Measurements from ENCODE around the gene ZMIZ1.

Gene ZMIZ1

DNA sequence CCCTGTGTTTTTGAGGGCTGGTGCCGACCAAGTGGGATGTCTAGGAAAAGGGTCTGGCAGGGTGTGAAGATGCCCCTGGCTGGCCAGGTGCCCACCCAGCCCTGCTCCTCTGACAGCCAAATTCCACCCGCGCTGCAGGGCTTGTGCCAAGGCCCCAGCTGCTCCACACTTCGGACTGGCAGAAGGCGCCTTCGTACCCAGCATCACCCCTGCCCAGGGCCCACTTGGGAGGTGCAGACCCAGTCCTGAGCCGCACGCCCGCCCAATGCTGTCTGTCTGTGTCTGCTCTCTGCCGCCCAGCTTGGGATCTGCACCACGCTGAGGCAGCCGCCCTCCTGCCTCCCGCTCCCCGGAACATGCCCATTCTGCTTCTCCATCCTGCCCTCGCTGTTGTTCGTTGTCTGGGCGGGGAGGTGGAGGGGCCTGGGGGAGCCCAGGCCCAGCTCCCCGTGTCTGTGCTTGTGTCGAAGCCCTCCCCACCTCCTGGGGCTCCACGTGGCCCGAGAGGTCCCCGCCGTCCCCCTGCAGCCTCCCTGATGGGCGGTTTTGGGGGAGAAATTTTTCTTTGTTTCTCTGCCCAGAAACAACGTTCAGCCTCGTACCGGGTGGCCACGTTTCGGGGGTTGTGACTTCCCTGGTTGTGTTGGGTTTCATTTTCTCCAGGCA, 241.6 kb downstream of the ZMIZ1 start:
- TF ChIP-seq POLR2AphosphoS5 (IDR thresholded peaks at IDR 0.05; ENCODE audit: low read depth, low read length) = no peak

DNA sequence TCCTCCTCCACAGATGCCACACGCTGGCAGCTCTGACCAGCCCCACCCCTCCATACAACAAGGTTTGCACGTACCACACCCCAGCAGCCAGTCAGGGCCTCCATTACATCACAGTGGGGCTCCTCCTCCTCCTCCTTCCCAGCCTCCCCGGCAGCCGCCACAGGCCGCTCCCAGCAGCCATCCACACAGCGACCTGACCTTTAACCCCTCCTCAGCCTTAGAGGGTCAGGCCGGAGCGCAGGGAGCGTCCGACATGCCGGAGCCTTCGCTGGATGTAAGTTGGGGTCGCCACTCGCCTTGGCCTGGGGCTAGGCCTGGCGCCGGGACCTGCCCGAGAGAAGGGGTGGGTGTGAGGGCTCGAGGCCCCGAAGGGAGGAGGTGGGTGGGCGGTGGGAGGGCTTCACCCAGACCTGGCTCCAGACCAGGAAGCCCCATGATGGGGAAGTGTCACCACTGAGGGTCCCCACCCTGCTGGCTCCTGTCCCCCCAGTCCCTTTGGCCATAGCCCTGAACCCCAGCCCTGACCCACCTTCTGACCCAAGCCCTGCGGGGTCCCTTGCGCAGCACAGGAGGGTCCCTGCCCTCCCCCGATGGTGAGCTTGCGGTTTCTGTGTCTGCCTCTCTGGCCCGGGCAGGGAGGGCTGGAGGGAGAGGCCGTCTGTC, 242.3 kb downstream of the ZMIZ1 start:
- TF ChIP-seq POLR2AphosphoS5 (IDR thresholded peaks at IDR 0.05; ENCODE audit: low read depth, low read length) (no peak), SIN3A (IDR thresholded peaks at IDR 0.05; ENCODE audit: borderline replicate concordance, insufficient read depth, low read length) (no peak), TAF1 (IDR thresholded peaks at IDR 0.05; ENCODE audit: borderline replicate concordance, insufficient read depth, low read length) (no peak), FOXP2 (optimal IDR thresholded peaks at IDR 0.05; ENCODE audit: borderline replicate concordance, extremely low read depth, extremely low read length, insufficient read depth) (no peak)
- TF ChIP-seq, protein P1, sequence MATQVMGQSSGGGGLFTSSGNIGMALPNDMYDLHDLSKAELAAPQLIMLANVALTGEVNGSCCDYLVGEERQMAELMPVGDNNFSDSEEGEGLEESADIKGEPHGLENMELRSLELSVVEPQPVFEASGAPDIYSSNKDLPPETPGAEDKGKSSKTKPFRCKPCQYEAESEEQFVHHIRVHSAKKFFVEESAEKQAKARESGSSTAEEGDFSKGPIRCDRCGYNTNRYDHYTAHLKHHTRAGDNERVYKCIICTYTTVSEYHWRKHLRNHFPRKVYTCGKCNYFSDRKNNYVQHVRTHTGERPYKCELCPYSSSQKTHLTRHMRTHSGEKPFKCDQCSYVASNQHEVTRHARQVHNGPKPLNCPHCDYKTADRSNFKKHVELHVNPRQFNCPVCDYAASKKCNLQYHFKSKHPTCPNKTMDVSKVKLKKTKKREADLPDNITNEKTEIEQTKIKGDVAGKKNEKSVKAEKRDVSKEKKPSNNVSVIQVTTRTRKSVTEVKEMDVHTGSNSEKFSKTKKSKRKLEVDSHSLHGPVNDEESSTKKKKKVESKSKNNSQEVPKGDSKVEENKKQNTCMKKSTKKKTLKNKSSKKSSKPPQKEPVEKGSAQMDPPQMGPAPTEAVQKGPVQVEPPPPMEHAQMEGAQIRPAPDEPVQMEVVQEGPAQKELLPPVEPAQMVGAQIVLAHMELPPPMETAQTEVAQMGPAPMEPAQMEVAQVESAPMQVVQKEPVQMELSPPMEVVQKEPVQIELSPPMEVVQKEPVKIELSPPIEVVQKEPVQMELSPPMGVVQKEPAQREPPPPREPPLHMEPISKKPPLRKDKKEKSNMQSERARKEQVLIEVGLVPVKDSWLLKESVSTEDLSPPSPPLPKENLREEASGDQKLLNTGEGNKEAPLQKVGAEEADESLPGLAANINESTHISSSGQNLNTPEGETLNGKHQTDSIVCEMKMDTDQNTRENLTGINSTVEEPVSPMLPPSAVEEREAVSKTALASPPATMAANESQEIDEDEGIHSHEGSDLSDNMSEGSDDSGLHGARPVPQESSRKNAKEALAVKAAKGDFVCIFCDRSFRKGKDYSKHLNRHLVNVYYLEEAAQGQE (IDR thresholded peaks at IDR 0.05; ENCODE audit: insufficient read depth in 1 of 2, low read depth in 2 of 2, low read length in 2 of 2) = no peak

DNA sequence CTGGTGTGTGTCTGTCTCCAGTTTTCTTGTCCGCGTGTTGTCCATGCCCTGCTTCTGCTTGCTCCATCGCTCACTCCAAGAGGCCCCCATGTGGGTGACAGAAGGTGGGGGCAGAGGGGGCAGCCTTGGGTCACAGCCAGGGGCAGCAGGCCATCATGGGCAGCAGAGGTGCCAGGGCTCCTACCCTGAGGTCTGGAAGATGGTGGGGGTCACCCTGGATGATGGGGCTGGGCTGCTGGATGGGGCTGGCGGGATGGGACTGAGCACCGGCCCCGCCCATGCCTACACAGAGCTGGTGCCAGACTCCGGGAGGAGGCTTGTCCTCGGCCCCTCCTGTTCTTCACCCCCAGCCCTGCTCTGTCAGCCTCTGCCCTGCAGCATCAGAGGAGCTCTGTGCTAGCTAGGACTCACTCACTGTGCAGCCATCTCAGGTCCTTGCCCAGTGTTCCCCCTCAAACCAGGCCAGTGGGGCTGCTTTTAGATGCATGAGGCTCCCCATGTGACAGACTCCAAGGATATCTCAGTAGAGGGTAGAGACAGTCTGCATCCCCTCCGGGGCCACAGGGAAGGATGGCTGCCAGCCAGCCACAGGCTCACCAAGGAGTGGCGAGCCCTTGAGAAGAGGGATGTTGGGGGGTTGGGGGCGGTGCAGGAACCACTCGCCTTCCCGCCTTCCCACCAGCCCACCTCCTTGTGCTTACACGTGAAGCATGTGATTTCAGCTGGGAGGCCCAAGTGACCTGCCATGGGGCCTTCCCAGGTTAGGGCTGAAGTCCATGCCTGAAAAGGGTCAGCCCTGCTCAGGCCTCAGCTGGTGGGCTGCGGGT, 243.0 kb downstream of the ZMIZ1 start:
- TF ChIP-seq TAF1 (IDR thresholded peaks at IDR 0.05; ENCODE audit: borderline replicate concordance, insufficient read depth, low read length) = no peak
- TF ChIP-seq FOXP2 (optimal IDR thresholded peaks at IDR 0.05; ENCODE audit: borderline replicate concordance, extremely low read depth, extremely low read length, insufficient read depth) = no peak
- no peak for TF ChIP-seq SIN3A (IDR thresholded peaks at IDR 0.05; ENCODE audit: borderline replicate concordance, insufficient read depth, low read length)
- no peak for TF ChIP-seq POLR2AphosphoS5 (IDR thresholded peaks at IDR 0.05; ENCODE audit: low read depth, low read length)
- TF ChIP-seq, protein P1 (IDR thresholded peaks at IDR 0.05; ENCODE audit: insufficient read depth in 1 of 2, low read depth in 2 of 2, low read length in 2 of 2) = no peak

DNA sequence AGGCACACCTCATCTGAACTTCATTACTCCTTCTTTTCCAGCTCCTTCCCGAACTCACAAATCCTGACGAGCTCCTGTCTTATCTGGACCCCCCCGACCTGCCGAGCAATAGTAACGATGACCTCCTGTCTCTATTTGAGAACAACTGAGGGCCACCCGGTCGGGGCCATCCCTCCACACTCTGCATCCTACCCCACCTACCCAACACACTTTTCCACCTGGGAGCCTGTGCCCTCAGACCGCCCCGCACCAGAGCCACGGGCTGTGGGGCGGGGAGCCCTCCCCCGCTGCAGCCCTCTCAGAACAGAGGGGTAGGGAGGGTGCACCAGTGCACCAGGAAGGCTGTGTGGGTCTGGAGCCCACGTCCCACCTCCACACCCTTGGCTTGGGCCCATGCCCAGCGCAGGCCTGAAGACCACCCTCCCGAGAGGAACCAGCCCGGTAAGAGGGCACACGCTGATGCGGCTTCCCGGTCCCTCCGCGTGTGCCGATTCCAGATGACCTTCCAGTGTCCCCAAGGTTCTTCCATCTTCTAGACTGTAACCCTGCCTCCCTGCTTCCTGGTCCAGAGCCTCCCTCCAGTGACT, 243.9 kb downstream of the ZMIZ1 start:
- TF ChIP-seq, protein P1 (IDR thresholded peaks at IDR 0.05; ENCODE audit: insufficient read depth in 1 of 2, low read depth in 2 of 2, low read length in 2 of 2) = no peak
- TF ChIP-seq TAF1 (IDR thresholded peaks at IDR 0.05; ENCODE audit: borderline replicate concordance, insufficient read depth, low read length) (no peak), FOXP2 (optimal IDR thresholded peaks at IDR 0.05; ENCODE audit: borderline replicate concordance, extremely low read depth, extremely low read length, insufficient read depth) (no peak), POLR2AphosphoS5 (IDR thresholded peaks at IDR 0.05; ENCODE audit: low read depth, low read length) (no peak), SIN3A (IDR thresholded peaks at IDR 0.05; ENCODE audit: borderline replicate concordance, insufficient read depth, low read length) (no peak)

DNA sequence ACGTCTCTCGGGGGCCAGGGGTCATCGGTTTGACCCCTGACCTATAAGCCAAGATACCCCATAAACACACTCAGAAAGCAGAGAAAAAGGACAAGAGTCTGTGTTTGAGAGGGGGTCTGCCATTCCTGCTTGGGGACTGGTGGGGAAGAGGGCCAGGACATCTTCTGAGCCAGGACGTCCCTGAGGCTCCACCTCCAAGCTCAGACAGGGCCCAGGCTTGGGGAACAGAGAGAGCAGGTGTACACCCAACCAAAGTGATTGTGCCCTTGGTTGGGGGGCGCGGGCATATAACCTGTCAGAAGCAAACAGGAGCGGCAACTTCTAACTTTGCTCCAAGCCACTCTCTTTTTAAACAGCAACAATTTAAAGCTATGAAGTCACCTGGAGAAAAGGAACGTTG, 244.6 kb downstream of the ZMIZ1 start:
- TF ChIP-seq TAF1 (IDR thresholded peaks at IDR 0.05; ENCODE audit: borderline replicate concordance, insufficient read depth, low read length) = no peak
- no peak for TF ChIP-seq FOXP2 (optimal IDR thresholded peaks at IDR 0.05; ENCODE audit: borderline replicate concordance, extremely low read depth, extremely low read length, insufficient read depth)
- no peak for TF ChIP-seq SIN3A (IDR thresholded peaks at IDR 0.05; ENCODE audit: borderline replicate concordance, insufficient read depth, low read length)
